ENCODE results near the gene SESTD1.

Gene SESTD1

DNA sequence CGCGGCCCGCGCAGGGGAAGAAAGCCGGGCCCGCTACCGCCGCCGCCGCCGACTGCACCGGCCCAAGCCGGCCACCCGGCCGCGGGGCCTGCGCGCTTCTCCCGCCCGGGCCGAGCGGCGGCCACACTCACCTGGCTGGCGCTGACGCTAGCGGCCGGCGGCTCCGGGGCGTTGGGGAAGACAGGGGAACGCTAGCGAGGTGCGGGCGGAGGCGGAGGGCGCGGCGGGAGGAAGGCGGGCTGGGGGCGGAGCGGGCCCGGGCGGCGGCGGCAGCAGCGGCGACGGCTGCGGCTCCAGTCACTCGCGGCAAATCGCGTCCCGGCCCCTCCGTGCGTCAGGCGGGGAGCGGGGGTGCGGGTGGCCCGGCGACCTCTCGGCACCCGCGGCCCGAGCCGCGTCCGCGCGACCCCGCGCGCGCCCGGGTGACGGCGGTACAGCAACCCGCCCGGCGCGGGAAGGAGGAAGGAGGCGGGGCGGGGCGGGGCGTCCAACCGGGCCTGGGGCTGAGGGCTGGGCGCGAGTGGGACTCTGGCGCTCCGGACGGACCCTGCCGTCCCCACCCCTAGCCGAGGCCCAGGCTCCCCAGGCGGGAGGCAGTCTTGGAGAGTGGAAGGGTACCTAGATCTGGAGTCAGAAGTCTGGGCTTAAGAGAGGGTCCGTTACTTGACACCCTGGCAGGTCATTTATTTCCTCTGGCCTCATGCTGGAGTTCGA is at the start of gene SESTD1:
Gene SESTD1 (minus strand): TSS at position 465 of the 714 bp plus-strand sequence. CDS start 72,991 bp downstream, outside the sequence.
- DNase-seq, result peak; percentile 19

DNA sequence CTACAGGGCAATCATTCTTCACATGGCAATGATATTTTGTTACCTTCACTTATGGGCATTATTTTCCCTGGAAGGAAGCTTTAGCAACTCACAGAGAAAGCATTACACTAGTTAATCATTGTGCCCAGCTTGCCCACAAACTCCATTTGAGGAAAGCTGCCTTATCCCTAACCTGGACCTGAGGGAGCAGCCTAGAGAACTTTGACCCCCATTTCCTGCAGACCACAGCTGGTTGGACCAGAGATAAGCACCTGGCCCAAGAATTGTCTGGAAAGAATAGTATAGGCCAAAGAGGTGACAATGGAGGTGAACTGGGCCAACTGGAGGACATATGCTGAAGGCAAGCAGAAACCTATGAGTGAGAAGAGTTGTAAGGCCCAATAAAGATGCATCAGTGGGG is 48.4 kb upstream of the SESTD1 start:
- no peak for DNase-seq

GRCh38 chr2:179311101-179311500 is 46.5 kb upstream of the SESTD1 start:
- no peak for DNase-seq

GRCh38 chr2:179307616-179308371 is 43.2 kb upstream of the SESTD1 start:
- DNase-seq, result no peak

- DNase-seq, result no peak
Measured at GRCh38 chr2:179305125-179305524, 40.5 kb upstream of the SESTD1 start.

DNA sequence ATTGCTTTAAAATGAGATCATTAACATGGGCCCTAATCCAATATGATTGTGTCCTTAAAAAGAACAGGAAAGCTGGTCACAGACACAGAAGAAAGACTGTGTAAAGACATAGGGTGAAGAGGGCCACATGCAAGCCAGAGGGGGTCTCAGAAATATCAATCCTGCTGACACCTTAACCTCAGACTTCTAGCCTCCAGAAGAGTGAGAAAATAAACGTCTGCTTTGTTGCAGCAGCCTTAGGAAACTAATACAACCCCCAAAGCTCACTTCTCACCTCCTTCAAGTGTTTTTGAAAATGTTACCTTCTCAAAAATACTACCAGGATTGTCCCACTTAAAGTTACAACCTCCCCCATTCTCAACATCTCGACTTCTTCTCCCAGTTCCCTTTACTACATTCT is 39.8 kb upstream of the SESTD1 start:
- no peak for DNase-seq

GRCh38 chr2:179302764-179303571 is 38.3 kb upstream of the SESTD1 start:
- no peak for DNase-seq

- no peak for DNase-seq
Measured at GRCh38 chr2:179302149-179302548, 37.5 kb upstream of the SESTD1 start.

- no peak for DNase-seq
Measured at GRCh38 chr2:179298666-179299065, 34.0 kb upstream of the SESTD1 start.

DNA sequence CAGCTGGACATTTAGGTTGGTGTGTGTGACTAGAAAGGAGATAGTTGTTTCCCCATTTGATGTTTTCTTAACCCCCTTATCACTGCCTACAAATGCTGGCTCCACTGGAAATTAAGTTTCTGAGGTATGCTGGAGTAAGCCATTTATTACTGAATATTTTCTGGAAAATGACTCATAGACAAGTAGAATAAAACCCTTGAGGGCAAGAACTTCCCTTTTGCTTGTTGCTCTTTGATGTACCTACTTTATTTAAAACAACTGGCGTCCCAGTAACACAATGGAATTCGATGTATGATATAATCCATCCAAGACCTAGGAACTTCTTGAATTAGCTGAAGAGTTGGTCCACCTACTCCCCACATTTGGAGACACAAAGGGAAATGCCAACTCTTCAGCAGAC is 33.3 kb upstream of the SESTD1 start:
- no peak for DNase-seq

DNA sequence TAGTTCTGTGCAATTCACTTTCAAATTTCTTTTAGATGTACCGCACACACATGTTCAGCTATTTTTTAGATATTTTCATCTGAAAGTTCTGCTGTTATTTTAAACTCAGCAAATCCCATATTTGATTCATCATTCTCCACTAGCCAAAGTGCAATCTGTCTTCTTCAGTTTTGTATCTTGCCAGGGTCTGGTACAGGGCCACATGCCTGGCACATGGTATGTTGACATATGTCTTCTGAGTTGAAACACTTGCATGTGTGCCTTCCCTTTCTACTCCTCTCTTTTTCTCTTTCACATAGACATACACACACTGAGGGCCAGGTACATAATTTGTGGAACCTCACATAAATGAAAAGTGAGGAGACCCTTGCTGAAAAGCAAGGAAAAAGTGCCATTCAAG is 25.7 kb upstream of the SESTD1 start:
- peak; percentile 3 for DNase-seq

GRCh38 chr2:179285060-179285459 is 20.4 kb upstream of the SESTD1 start:
- DNase-seq, result no peak

DNA sequence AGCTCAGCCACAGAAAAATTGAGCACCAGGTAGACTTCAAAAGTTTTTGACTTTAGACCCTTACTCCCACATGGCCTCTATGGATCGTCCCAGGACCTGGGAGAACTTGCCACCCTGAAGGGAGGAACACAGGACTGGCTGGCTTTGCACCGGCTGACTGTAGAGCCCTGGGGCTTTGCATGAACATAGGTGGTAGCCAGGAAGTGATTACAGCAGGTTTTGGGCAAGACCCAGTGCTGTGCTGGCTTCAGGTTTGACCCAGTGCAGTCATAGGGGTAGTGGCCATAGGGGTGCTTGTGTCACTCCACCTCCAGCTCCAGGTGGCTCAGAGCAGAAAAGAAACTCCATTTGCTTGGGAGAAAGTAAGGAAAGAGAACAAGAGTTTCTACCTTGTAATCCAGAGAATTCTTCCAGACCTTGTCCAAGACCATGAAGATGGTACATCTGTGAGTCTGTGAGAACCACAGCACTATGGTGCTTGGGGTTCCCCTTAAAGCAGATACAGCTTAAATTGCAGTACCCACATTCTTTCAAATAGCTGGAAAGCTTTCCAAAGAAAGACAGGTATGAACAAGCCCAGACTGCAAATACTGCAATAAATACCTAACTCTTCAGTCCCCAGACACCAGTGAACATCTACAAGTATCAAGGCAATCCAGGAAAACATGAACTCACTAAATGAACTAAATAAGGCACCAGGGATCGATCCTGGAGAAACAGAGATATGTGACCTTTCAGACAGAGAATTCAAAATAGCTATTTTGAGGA is 13.0 kb upstream of the SESTD1 start:
- DNase-seq, result no peak

GRCh38 chr2:179275253-179276012 is 10.8 kb upstream of the SESTD1 start:
- DNase-seq, result no peak

GRCh38 chr2:179274749-179275148 is 10.1 kb upstream of the SESTD1 start:
- DNase-seq, result no peak

GRCh38 chr2:179273461-179273962 is 8.9 kb upstream of the SESTD1 start:
- no peak for DNase-seq

DNA sequence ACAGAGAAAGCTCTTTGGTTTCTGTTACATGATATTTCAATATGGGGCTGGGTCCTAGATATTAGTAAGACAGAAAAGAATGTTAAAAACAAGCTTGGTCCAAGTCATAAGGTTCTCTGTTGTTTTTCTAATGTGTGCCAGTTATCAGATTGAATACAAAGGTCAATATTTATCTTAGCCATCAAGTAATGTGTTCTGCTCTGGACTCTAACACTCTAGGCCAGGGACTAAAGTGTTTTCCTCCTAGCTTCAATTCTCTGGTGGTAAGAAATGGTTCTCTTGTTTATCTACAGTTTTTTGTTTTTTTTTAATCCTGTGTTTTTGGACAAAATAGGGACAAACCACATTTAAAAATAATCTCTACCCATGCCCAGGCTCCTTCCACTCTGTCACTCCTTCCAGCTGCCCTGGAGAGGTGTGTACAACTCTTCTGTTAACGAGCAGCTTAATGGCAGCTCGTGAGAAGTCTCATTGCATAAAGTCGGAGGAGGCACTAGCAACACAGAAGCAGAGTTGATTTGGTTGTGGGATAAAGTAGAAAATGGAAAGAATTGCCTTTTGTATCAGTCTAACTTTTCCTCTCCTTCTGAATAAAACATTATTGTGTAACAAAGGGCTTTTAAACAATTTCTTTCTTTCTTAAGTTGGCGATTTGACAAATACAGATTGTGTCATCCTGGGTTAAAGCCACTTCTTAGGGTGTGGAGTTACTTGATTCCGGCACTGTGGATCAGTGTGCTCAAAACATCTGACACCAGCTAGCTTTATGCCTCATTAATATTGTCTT is 8.0 kb upstream of the SESTD1 start:
- no peak for DNase-seq

GRCh38 chr2:179270689-179271088 is 6.1 kb upstream of the SESTD1 start:
- no peak for DNase-seq

DNA sequence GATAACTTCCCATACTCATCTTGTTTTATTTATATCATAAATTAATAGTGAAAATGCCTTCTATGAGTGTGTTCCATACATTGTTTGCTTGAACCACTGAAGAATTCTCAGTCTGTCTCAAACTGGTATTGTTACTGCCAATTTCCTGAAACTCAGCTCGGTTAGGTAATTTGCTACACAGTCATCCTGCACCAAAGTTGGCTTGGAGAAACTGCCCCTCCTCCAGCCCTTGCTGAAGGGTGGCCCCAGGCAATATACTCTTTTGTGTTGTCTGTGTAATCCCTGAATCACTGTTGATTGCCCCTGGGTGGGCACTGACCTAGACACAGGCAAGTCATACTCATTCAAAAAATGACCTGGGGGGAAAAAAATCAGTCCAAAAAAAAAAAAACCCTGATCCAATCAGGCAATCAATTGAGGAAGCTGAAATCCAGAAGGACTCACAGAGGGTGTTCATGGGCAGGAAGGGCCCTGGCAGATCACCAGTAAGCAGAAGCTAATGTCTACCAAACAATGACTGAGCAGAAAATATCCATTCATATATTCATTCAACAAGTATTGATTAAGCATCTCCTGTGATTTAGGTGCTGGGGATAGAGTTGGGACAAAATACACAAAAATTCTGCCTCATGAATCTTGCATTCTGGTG is 3.8 kb upstream of the SESTD1 start:
- no peak for DNase-seq

GRCh38 chr2:179266271-179266670 is 1.6 kb upstream of the SESTD1 start:
- no peak for DNase-seq
